HepG2 (cell line): ENCODE data around the gene RAB5A. TPM values are rescaled to one million over a fixed set of nuclear protein-coding genes. Genes with fewer than 3 reads are reported as not detected.

Experiments
- EED ChIP-seq: sonication (generic); formaldehyde crosslinking; IDR thresholded peaks from 2 replicates; pipeline ENCODE4 v1.5.0; 2020; ENCODE audit warnings: mild to moderate bottlenecking, missing genetic modification reagents
- IKZF5 ChIP-seq: IDR thresholded peaks from 2 replicates; pipeline ENCODE4 v1.6.1; 2018; ENCODE audit warnings: missing genetic modification reagents, mild to moderate bottlenecking, missing compliant biosample characterization
- MLX ChIP-seq: IDR thresholded peaks from 2 replicates; pipeline ENCODE4 v1.6.1; 2016
- NFE2L1 ChIP-seq: sonication (generic); formaldehyde crosslinking; IDR thresholded peaks from 2 replicates; pipeline ENCODE4 v1.4.0; 2020; ENCODE audit warnings: missing genetic modification reagents, mild to moderate bottlenecking, borderline replicate concordance
- NONO ChIP-seq, 2 experiments: fragments of 450-650 bp in 1 of 2; sonication (generic) in 1 of 2; formaldehyde crosslinking in 1 of 2; IDR thresholded peaks in 1 of 2; conservative IDR thresholded peaks in 1 of 2; 2 replicates each; pipeline versions ENCODE4 v1.6.1 to v1.8.0; 2017 to 2022; ENCODE audit warnings: mild to moderate bottlenecking in 1 of 2, missing genetic modification reagents in 1 of 2, moderate library complexity in 1 of 2
- USF2 ChIP-seq, 2 experiments: sonication (generic) in 1 of 2; formaldehyde crosslinking in 1 of 2; IDR thresholded peaks; 2 replicates each; pipeline versions ENCODE4 v1.5.1 to v1.6.1; 2011 to 2020; ENCODE audit warnings: borderline replicate concordance in 1 of 2, low read depth in 1 of 2, low read length in 1 of 2, mild to moderate bottlenecking in 1 of 2, missing genetic modification reagents in 1 of 2, moderate library complexity in 1 of 2
- ZKSCAN1 ChIP-seq: fragments of 150-350 bp; IDR thresholded peaks from 2 replicates; pipeline ENCODE4 v1.6.1; 2014; ENCODE audit warnings: low read length
- ZNF644 ChIP-seq: IDR thresholded peaks from 2 replicates; pipeline ENCODE4 v1.6.1; 2016; ENCODE audit warnings: low read depth
- ZNF703 ChIP-seq: sonication (generic); formaldehyde crosslinking; IDR thresholded peaks from 2 replicates; pipeline ENCODE4 v1.5.1; 2020; ENCODE audit warnings: missing genetic modification reagents, mild to moderate bottlenecking, moderate library complexity, borderline replicate concordance
- polyA plus RNA-seq, 8 experiments: library from polyadenylated mRNA; depleted of rRNA in 3 of 8; stranded (reverse) in 7 of 8; unstranded in 1 of 8; fragments of >200 nt; fragmentation: Illumina TruSeq in 4 of 8; extraction: Trizol in 4 of 8; gene quantifications; 2 replicates each; pipeline versions ENCODE4 v1.2.1 to v1.2.3, GENCODE V29; 2011 to 2016; ENCODE audit warnings: low read depth in 4 of 8, missing spikeins in 1 of 8, mixed read lengths in 1 of 8; ENCODE audit not compliant: insufficient read depth in 1 of 8
- total RNA-seq, 5 experiments: library from RNA; depleted of rRNA; stranded (reverse); fragments of >200 nt; fragmentation: Illumina TruSeq; extraction: Trizol; gene quantifications; 2 replicates each; pipeline ENCODE4 v1.2.3, GENCODE V29; 2016; ENCODE audit warnings: low read depth in 1 of 5
- TF ChIP-seq, protein P1 (sequence below): sonication (generic); formaldehyde crosslinking; IDR thresholded peaks from 2 replicates; pipeline ENCODE4 v1.4.0; 2020; ENCODE audit warnings: missing genetic modification reagents
- TF ChIP-seq, protein P2 (sequence below): sonication (generic); formaldehyde crosslinking; IDR thresholded peaks from 2 replicates; pipeline ENCODE4 v1.8.1; 2023; ENCODE audit warnings: mild to moderate bottlenecking, moderate library complexity, missing genetic modification reagents
- TF ChIP-seq, protein P3 (sequence below): sonication (generic); formaldehyde crosslinking; IDR thresholded peaks from 2 replicates; pipeline ENCODE4 v1.4.0; 2020; ENCODE audit warnings: missing genetic modification reagents
- TF ChIP-seq, protein P4 (sequence below): sonication (generic); formaldehyde crosslinking; IDR thresholded peaks from 2 replicates; pipeline ENCODE4 v1.4.0; 2020; ENCODE audit warnings: missing genetic modification reagents

The RAB5A gene
- total and polyA plus RNA-seq, 2 of the 13 experiments (the other 11 are each of a cell fraction or from before 2014, with no cell fraction given): 16.0 to 27.1 TPM

GRCh38 chr3:19946832-19947548 is at the start of gene RAB5A (continued):
- peak; percentile 18; the same call in 1 of the 2 replicates for TF ChIP-seq ZNF644 (CRISPR knock-in tag)
- peak; percentile 80; the same call in 1 of the 2 replicates for TF ChIP-seq MLX (CRISPR knock-in tag)
- TF ChIP-seq, protein P1, sequence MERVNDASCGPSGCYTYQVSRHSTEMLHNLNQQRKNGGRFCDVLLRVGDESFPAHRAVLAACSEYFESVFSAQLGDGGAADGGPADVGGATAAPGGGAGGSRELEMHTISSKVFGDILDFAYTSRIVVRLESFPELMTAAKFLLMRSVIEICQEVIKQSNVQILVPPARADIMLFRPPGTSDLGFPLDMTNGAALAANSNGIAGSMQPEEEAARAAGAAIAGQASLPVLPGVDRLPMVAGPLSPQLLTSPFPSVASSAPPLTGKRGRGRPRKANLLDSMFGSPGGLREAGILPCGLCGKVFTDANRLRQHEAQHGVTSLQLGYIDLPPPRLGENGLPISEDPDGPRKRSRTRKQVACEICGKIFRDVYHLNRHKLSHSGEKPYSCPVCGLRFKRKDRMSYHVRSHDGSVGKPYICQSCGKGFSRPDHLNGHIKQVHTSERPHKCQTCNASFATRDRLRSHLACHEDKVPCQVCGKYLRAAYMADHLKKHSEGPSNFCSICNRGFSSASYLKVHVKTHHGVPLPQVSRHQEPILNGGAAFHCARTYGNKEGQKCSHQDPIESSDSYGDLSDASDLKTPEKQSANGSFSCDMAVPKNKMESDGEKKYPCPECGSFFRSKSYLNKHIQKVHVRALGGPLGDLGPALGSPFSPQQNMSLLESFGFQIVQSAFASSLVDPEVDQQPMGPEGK (CRISPR knock-in tag): peak; percentile 94
- TF ChIP-seq, protein P2, sequence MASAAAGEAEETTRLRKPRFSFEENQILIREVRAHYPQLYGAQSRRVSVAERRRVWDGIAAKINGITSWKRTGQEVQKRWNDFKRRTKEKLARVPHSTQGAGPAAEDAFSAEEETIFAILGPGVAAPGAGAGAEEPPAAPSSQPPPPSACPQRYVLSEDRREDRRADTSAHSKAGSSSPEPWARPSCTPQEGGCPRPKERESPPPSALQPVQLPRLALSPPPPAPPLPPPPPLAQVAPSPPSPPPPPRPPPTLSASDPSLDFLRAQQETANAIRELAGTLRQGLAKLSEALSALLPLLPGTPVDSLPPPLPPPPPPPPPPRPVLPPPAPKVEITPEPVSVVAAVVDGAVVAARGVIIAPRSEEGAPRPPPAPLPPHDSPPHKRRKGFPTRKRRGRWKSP: no peak
- TF ChIP-seq USF2 (IDR thresholded peaks at IDR 0.05; ENCODE audit: low read depth, low read length): peak; percentile 93
- TF ChIP-seq USF2 (CRISPR knock-in tag; IDR thresholded peaks at IDR 0.05; ENCODE audit: borderline replicate concordance): peak; percentile 94; the same call in 1 of the 2 replicates
- TF ChIP-seq NFE2L1 (CRISPR knock-in tag): no peak
- TF ChIP-seq NONO (IDR thresholded peaks at IDR 0.05): no peak
- TF ChIP-seq NONO (CRISPR knock-in tag; conservative IDR thresholded peaks at IDR 0.05): peak; percentile 93
- TF ChIP-seq ZNF703 (CRISPR knock-in tag): no peak
- TF ChIP-seq, protein P3, sequence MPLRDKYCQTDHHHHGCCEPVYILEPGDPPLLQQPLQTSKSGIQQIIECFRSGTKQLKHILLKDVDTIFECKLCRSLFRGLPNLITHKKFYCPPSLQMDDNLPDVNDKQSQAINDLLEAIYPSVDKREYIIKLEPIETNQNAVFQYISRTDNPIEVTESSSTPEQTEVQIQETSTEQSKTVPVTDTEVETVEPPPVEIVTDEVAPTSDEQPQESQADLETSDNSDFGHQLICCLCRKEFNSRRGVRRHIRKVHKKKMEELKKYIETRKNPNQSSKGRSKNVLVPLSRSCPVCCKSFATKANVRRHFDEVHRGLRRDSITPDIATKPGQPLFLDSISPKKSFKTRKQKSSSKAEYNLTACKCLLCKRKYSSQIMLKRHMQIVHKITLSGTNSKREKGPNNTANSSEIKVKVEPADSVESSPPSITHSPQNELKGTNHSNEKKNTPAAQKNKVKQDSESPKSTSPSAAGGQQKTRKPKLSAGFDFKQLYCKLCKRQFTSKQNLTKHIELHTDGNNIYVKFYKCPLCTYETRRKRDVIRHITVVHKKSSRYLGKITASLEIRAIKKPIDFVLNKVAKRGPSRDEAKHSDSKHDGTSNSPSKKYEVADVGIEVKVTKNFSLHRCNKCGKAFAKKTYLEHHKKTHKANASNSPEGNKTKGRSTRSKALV (CRISPR knock-in tag): no peak
- no peak for TF ChIP-seq ZKSCAN1
- peak; percentile 74; the same call in 1 of the 2 replicates for TF ChIP-seq IKZF5 (CRISPR knock-in tag)
- TF ChIP-seq, protein P4, sequence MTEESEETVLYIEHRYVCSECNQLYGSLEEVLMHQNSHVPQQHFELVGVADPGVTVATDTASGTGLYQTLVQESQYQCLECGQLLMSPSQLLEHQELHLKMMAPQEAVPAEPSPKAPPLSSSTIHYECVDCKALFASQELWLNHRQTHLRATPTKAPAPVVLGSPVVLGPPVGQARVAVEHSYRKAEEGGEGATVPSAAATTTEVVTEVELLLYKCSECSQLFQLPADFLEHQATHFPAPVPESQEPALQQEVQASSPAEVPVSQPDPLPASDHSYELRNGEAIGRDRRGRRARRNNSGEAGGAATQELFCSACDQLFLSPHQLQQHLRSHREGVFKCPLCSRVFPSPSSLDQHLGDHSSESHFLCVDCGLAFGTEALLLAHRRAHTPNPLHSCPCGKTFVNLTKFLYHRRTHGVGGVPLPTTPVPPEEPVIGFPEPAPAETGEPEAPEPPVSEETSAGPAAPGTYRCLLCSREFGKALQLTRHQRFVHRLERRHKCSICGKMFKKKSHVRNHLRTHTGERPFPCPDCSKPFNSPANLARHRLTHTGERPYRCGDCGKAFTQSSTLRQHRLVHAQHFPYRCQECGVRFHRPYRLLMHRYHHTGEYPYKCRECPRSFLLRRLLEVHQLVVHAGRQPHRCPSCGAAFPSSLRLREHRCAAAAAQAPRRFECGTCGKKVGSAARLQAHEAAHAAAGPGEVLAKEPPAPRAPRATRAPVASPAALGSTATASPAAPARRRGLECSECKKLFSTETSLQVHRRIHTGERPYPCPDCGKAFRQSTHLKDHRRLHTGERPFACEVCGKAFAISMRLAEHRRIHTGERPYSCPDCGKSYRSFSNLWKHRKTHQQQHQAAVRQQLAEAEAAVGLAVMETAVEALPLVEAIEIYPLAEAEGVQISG (CRISPR knock-in tag): peak; percentile 77
- no peak for TF ChIP-seq EED (CRISPR knock-in tag)
